ENCODE measurements around the gene SKAP1. TPM values are rescaled to one million over a fixed set of nuclear protein-coding genes. Genes with fewer than 3 reads are reported as not detected.

Gene SKAP1
- total RNA-seq, 2 experiments from 2014 or later = 1.2 TPM; not detected in 1

DNA sequence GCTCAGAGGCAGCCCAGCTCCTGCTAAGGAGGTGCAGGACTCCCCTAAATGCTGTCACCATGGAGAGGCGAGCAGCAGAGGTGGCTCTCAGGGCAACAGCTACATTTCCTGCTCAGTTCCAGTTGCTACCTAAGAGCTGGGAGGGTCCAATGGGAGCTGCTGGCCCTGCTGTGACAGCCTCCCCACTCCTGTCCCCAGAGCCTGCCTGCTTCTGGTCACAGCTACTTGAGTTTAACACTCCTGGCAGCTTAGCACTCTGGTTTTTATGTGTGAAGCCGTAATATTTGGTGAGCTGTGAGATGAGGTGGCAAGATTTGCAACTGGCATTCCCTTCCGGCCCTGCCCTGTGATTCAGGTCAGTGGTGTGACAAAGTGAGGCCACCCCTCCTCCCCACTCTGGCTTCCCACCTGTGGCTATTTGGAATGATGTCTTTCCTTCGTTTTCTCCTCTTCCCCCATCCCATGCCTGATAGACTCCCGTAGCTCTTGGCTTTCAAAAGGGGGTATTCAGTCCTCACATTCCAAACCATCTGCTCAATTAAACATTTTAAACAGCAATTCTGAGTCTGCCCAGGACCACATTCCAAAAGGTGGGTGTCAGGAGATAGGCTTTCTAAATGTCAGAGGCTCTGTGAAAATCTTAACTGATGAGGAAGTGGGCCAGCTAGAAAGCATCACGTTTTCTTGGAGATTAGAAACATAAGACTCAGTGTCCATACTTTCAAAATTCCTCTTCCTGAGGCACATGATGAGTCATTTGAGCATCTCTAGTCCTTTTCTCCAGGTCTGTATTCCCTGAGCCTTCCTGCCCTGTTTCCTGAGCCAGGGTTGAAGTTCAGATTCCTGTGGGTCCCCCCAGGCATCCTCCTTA is 42.6 kb upstream of the SKAP1 start:
- H3K9me2 ChIP-seq (ENCODE audit: insufficient read depth, low read length) = no peaks in the 10 kb centered on the region
- intact Hi-C loops (cut with micrococcal nuclease; ENCODE audit: unreplicated experiment) = no loop called here
- no peaks in the 10 kb centered on the region for H4K20me1 ChIP-seq (ENCODE audit: insufficient read depth, low read length)
- peak overlapping the region; percentile 42 for H3K4me2 ChIP-seq (ENCODE audit: low read length)
- CTCF ChIA-PET (ENCODE audit: unreplicated experiment) = no interaction called here
- POLR2A ChIA-PET = interaction anchor here (0.8 to 1.4 kb wide), 3 partner anchors 11 to 81 kb away, joined by 3 to 6 read pairs (median 4); no protein-coding TSS in a partner anchor
- no peaks in the 10 kb centered on the region for H3K9me3 ChIP-seq (ENCODE audit: low read length)
- BruUV-seq (replicated peaks) = no TSS peak
- H3K36me3 ChIP-seq (ENCODE audit: insufficient read depth, low read length) = no peaks in the 10 kb centered on the region
- H3K27ac ChIP-seq (ENCODE audit: low read depth, low read length, poor library complexity, severe bottlenecking) = peak overlapping the region; percentile 3
- no peak for TF ChIP-seq EZH2phosphoT487 (IDR thresholded peaks at IDR 0.05; ENCODE audit: borderline replicate concordance, low read depth, low read length)
- TF ChIP-seq, protein P1, sequence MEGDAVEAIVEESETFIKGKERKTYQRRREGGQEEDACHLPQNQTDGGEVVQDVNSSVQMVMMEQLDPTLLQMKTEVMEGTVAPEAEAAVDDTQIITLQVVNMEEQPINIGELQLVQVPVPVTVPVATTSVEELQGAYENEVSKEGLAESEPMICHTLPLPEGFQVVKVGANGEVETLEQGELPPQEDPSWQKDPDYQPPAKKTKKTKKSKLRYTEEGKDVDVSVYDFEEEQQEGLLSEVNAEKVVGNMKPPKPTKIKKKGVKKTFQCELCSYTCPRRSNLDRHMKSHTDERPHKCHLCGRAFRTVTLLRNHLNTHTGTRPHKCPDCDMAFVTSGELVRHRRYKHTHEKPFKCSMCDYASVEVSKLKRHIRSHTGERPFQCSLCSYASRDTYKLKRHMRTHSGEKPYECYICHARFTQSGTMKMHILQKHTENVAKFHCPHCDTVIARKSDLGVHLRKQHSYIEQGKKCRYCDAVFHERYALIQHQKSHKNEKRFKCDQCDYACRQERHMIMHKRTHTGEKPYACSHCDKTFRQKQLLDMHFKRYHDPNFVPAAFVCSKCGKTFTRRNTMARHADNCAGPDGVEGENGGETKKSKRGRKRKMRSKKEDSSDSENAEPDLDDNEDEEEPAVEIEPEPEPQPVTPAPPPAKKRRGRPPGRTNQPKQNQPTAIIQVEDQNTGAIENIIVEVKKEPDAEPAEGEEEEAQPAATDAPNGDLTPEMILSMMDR (conservative IDR thresholded peaks at IDR 0.05; ENCODE audit: low read length) = no peak
- peaks cover 54% of the 10 kb centered on the region for H3K4me1 ChIP-seq (ENCODE audit: insufficient read depth, low read length, poor library complexity, severe bottlenecking)
- peak overlapping the region; percentile 61; the same call in 1 of the 2 replicates for H2AFZ ChIP-seq (ENCODE audit: low read length)
- H3K4me3 ChIP-seq (ENCODE audit: low read depth, low read length, poor library complexity, severe bottlenecking) = no peak overlapping the region
- no peaks in the 10 kb centered on the region for H3K79me2 ChIP-seq (ENCODE audit: insufficient read depth, low read depth, low read length)
- DNase-seq (ENCODE audit: low spot score) = peak; percentile 37

DNA sequence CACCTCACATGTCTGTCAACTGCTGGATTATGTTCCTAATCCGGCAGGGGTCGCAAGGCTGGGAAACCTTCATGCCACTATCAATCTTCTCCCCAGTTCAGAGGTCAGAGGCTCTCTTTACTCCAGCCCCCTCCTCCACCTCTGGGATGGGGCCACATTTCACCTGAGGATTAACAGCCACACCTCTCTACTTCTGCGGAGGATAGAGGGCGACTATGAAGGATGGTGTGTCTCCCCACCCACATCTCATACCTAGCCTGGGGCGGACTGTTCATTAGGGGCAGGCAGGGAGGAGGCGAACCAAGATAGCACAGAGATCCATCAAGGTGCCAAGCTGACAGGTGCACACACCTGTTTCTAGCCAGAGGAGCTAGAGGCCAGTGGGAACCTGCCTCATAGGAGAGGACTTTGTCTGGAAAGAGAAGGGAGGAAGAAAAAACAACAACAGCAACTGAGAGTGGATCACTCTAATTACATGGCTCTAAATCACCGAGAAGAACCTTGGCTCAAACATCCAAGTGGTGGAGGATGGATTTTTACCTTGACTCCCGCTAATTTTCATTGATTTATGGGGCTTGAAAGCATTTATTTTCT is 41.9 kb upstream of the SKAP1 start:
- no peak for TF ChIP-seq EZH2phosphoT487 (IDR thresholded peaks at IDR 0.05; ENCODE audit: borderline replicate concordance, low read depth, low read length)
- TF ChIP-seq, protein P1 (conservative IDR thresholded peaks at IDR 0.05; ENCODE audit: low read length) = no peak
- no peaks in the 10 kb centered on the region for H3K79me2 ChIP-seq (ENCODE audit: insufficient read depth, low read depth, low read length)
- H3K9me2 ChIP-seq (ENCODE audit: insufficient read depth, low read length) = no peaks in the 10 kb centered on the region
- ChIA-PET POLR2A (interaction anchor here (0.6 to 1.4 kb wide), 5 partner anchors 11 to 80 kb away, joined by 3 to 6 read pairs (median 3); no protein-coding TSS in a partner anchor), CTCF (ENCODE audit: unreplicated experiment) (no interaction called here)
- H3K4me2 ChIP-seq (ENCODE audit: low read length) = peak overlapping the region; percentile 42
- H3K9me3 ChIP-seq (ENCODE audit: low read length) = no peaks in the 10 kb centered on the region
- no peaks in the 10 kb centered on the region for H4K20me1 ChIP-seq (ENCODE audit: insufficient read depth, low read length)
- intact Hi-C loops (cut with micrococcal nuclease; ENCODE audit: unreplicated experiment) = no loop called here
- no TSS peak for BruUV-seq (replicated peaks)
- no peak overlapping the region for H3K4me3 ChIP-seq (ENCODE audit: low read depth, low read length, poor library complexity, severe bottlenecking)
- H2AFZ ChIP-seq (ENCODE audit: low read length) = peak overlapping the region; percentile 61; the same call in 1 of the 2 replicates
- H3K27ac ChIP-seq (ENCODE audit: low read depth, low read length, poor library complexity, severe bottlenecking) = peak overlapping the region; percentile 78
- no peaks in the 10 kb centered on the region for H3K36me3 ChIP-seq (ENCODE audit: insufficient read depth, low read length)
- H3K4me1 ChIP-seq (ENCODE audit: insufficient read depth, low read length, poor library complexity, severe bottlenecking) = peaks cover 62% of the 10 kb centered on the region
- no peak for DNase-seq (ENCODE audit: low spot score)

Data from OCI-LY7 (cell line).